Esophagus muscularis mucosa (tissue), 4 donors: Measurements from ENCODE around the gene ZNF747. TPM values are rescaled to one million over a fixed set of nuclear protein-coding genes. Genes with fewer than 3 reads are reported as not detected.

ENCODE experiments used
- DNase-seq: peaks from one replicate; pipeline ENCODE4 v3.0.0-alpha.2; 2017; ENCODE audit errors: extremely low spot score
- H3K27ac ChIP-seq, 4 donors: fragments of 200-600 bp; sonication (generic); replicated peaks in 1 of 4; 1 replicate in 3 of 4; 2 replicates in 1 of 4; pipeline ENCODE4 v1.5.1; 2016 to 2019; ENCODE audit warnings: mild to moderate bottlenecking in 1 of 4
- H3K27me3 ChIP-seq, 4 donors: fragments of 200-600 bp; sonication (generic); one replicate each; pipeline versions ENCODE4 v1.5.1 to v1.6.0; 2016 to 2019
- H3K36me3 ChIP-seq, 4 donors: fragments of 200-600 bp; sonication (generic); one replicate each; pipeline ENCODE4 v1.5.1; 2016 to 2019
- H3K4me1 ChIP-seq, 4 donors: fragments of 200-600 bp; sonication (generic); one replicate each; pipeline ENCODE4 v1.5.1; 2016 to 2019
- H3K4me3 ChIP-seq, 4 donors: fragments of 200-600 bp; sonication (generic); 1 replicate in 2 of 4; 2 replicates in 2 of 4; pipeline ENCODE4 v1.5.1; 2016 to 2019; ENCODE audit warnings: mild to moderate bottlenecking in 4 of 4, moderate library complexity in 1 of 4
- H3K9me3 ChIP-seq, 4 donors: fragments of 200-600 bp; sonication (generic); 1 replicate in 3 of 4; 2 replicates in 1 of 4; pipeline ENCODE4 v1.5.1; 2016 to 2019
- CTCF ChIP-seq, 3 experiments: fragments of 200-600 bp in 2 of 3; fragments of 450-650 bp in 1 of 3; sonication (generic) in 2 of 3; IDR thresholded peaks; one replicate each; pipeline ENCODE4 v1.5.1; 2017 to 2019; ENCODE audit warnings: antibody characterized with exemption in 3 of 3, mild to moderate bottlenecking in 2 of 3, moderate library complexity in 1 of 3
- EP300 ChIP-seq: sonication (generic); formaldehyde crosslinking; IDR thresholded peaks from one replicate; pipeline ENCODE4 v1.6.1; 2017; ENCODE audit warnings: antibody characterized with exemption
- POLR2A ChIP-seq: fragments of 450-650 bp; IDR thresholded peaks from one replicate; pipeline ENCODE4 v1.6.1; 2017; ENCODE audit warnings: antibody characterized with exemption, moderate library complexity, mild to moderate bottlenecking, low read depth
- POLR2AphosphoS5 ChIP-seq, 2 donors: sonication (generic); formaldehyde crosslinking; IDR thresholded peaks; one replicate each; pipeline ENCODE4 v1.6.1; 2017; ENCODE audit warnings: antibody characterized with exemption in 2 of 2
- WGBS: methylation state at CpG from one replicate; pipeline ENCODE4 v1.1.5; 2018; 5-methylcytosine and 5-hydroxymethylcytosine counted together
- intact Hi-C: fragments of 100-400 bp; cut with DNase I; formaldehyde crosslinking; loops from one replicate; pipeline ENCODE4 v1.15.1; 2023
- total RNA-seq, 4 donors: library from RNA; depleted of rRNA; stranded (reverse); fragments of >200 nt; gene quantifications; one replicate each; pipeline versions ENCODE4 v1.1.0 to v1.2.1, GENCODE V29; 2016

ZNF747 gene
- total RNA-seq, 4 donors from 2014 or later = 15.2 to 29.6 (median 22.3) TPM

GRCh38 chr16:30555315-30556124 is 20.9 kb upstream of the ZNF747 start:
- no peaks in the 10 kb centered on the region for H3K9me3 ChIP-seq
- TF ChIP-seq POLR2AphosphoS5 (IDR thresholded peaks at IDR 0.05) (no peak), EP300 (no peak)
- H3K4me1 ChIP-seq = peaks cover 9 to 43% (median 33%) of the 10 kb centered on the region in 4 donors
- intact Hi-C loops = no loop called here
- H3K27ac ChIP-seq = no peak overlapping the region
- WGBS = 96% methylated on average over 51 of the region's 69 CpGs
- DNase-seq = no peak
- peaks cover 14 to 40% (median 31%) of the 10 kb centered on the region in 4 donors for H3K36me3 ChIP-seq
- no peak overlapping the region for H3K4me3 ChIP-seq
- H3K27me3 ChIP-seq = no peaks in the 10 kb centered on the region

GRCh38 chr16:30554557-30555314 is 20.1 kb upstream of the ZNF747 start:
- DNase-seq = no peak
- Histone ChIP-seq H3K9me3 (no peaks in the 10 kb centered on the region), H3K36me3 (peaks cover 14 to 40% (median 31%) of the 10 kb centered on the region in 4 donors), H3K4me1 (peaks cover 9 to 41% (median 32%) of the 10 kb centered on the region in 4 donors), H3K27ac (no peak overlapping the region), H3K4me3 (no peak overlapping the region), H3K27me3 (no peaks in the 10 kb centered on the region)
- 98% methylated on average over 7 of the region's 18 CpGs for WGBS
- intact Hi-C loops = no loop called here
- TF ChIP-seq POLR2A (no peak), CTCF (IDR thresholded peaks at IDR 0.05) (no peak), POLR2AphosphoS5 (IDR thresholded peaks at IDR 0.05) (no peak), EP300 (no peak)

DNA sequence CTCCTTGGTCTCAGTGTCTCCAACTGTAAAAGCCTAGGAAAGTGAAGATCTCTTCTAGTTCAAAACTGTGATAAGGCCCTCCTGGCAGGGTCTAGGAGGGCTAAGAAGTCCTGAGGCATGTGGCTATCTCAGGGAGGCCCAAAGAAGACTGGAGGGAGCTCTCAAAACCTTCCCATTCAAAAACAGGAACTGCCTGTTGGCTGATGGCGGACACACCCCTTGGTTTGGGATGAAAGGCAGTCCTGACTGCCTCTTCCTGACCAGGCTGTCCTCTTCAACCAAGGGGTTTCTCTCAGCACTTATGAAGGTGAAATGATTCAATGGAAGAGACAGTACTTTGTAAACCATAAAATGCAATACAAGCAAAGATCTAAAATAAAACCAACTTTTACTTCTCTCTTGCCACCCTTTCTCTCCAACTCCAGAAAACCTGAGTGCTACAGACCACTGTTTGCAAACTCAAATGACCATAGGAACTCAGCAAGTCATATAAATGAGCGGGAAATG is 18.8 kb upstream of the ZNF747 start:
- Histone ChIP-seq H3K4me1 (peaks cover 17 to 38% (median 25%) of the 10 kb centered on the region in 4 donors), H3K4me3 (no peak overlapping the region), H3K9me3 (no peaks in the 10 kb centered on the region), H3K27me3 (no peaks in the 10 kb centered on the region), H3K27ac (no peak overlapping the region), H3K36me3 (peaks cover 14 to 40% (median 31%) of the 10 kb centered on the region in 4 donors)
- no peak for DNase-seq
- intact Hi-C loops = no loop called here
- WGBS = 92% methylated on average over 2 of the region's 2 CpGs
- no peak for TF ChIP-seq POLR2A
- no peak for TF ChIP-seq CTCF (IDR thresholded peaks at IDR 0.05)
- no peak for TF ChIP-seq POLR2AphosphoS5 (IDR thresholded peaks at IDR 0.05)
- no peak for TF ChIP-seq EP300

GRCh38 chr16:30552956-30553355 is 18.3 kb upstream of the ZNF747 start:
- H3K9me3 ChIP-seq = no peaks in the 10 kb centered on the region
- peaks cover 14 to 40% (median 31%) of the 10 kb centered on the region in 4 donors for H3K36me3 ChIP-seq
- TF ChIP-seq CTCF (IDR thresholded peaks at IDR 0.05) = no peak
- H3K4me1 ChIP-seq = peaks cover 19 to 38% (median 25%) of the 10 kb centered on the region in 4 donors
- intact Hi-C loops = no loop called here
- no peaks in the 10 kb centered on the region for H3K27me3 ChIP-seq
- WGBS = 85% methylated on average over 4 of the region's 4 CpGs
- no peak overlapping the region for H3K27ac ChIP-seq
- no peak overlapping the region for H3K4me3 ChIP-seq
- DNase-seq = no peak

- DNase-seq = no peak
- Histone ChIP-seq H3K4me1 (peaks cover 14 to 29% (median 18%) of the 10 kb centered on the region in 4 donors), H3K36me3 (peaks cover 14 to 40% (median 31%) of the 10 kb centered on the region in 4 donors), H3K4me3 (no peak overlapping the region), H3K27me3 (no peaks in the 10 kb centered on the region), H3K27ac (peak overlapping the region in 1 of 4 donors; percentile 9), H3K9me3 (no peaks in the 10 kb centered on the region)
- TF ChIP-seq POLR2A (no peak), POLR2AphosphoS5 (IDR thresholded peaks at IDR 0.05) (no peak), CTCF (IDR thresholded peaks at IDR 0.05) (no peak), EP300 (no peak)
- intact Hi-C loops = no loop called here
- WGBS = 79% methylated on average over 3 of the region's 3 CpGs
Measured at GRCh38 chr16:30551781-30552180, 17.1 kb upstream of the ZNF747 start.
